Thyroid gland (tissue), 4 donors: ENCODE measurements around the gene PDCD4. TPM values are rescaled to one million over a fixed set of nuclear protein-coding genes. Genes with fewer than 3 reads are reported as not detected.
A peak's percentile ranks its signal among the peaks of the same experiment; 100 is the strongest.

Experiments
- DNase-seq, 2 donors: peaks; one replicate each; pipeline ENCODE4 v3.0.0-alpha.2; 2019
- H3K27ac ChIP-seq, 3 donors: fragments of 200-600 bp; sonication (generic); 1 replicate in 2 of 3; 2 replicates in 1 of 3; pipeline ENCODE4 v1.5.1; 2016 to 2019; ENCODE audit warnings: mild to moderate bottlenecking in 1 of 3, moderate library complexity in 1 of 3
- H3K27me3 ChIP-seq: fragments of 200-600 bp; sonication (generic); one replicate; pipeline ENCODE4 v1.5.1; 2019
- H3K36me3 ChIP-seq, 2 donors: fragments of 200-600 bp; sonication (generic); one replicate each; pipeline ENCODE4 v1.5.1; 2016 to 2019
- H3K4me1 ChIP-seq, 2 donors: fragments of 200-600 bp; sonication (generic); one replicate each; pipeline ENCODE4 v1.5.1; 2017 to 2019
- H3K4me3 ChIP-seq, 3 donors: fragments of 200-600 bp; sonication (generic); replicated peaks in 1 of 3; 1 replicate in 2 of 3; 2 replicates in 1 of 3; pipeline ENCODE4 v1.5.1; 2016; ENCODE audit warnings: mild to moderate bottlenecking in 1 of 3
- H3K9me3 ChIP-seq: fragments of 200-600 bp; sonication (generic); one replicate; pipeline ENCODE4 v1.5.1; 2017
- CTCF ChIP-seq, 6 experiments: fragments of 200-600 bp in 3 of 6; fragments of 450-650 bp in 3 of 6; sonication (generic) in 3 of 6; IDR thresholded peaks; one replicate each; pipeline ENCODE4 v1.5.1; 2016 to 2019; ENCODE audit warnings: antibody characterized with exemption in 6 of 6, mild to moderate bottlenecking in 2 of 6, inconsistent platforms in 1 of 6, moderate library complexity in 1 of 6
- POLR2A ChIP-seq, 2 donors: fragments of 450-650 bp; IDR thresholded peaks; one replicate each; pipeline ENCODE4 v1.6.1; 2017; ENCODE audit warnings: antibody characterized with exemption in 2 of 2, mild to moderate bottlenecking in 2 of 2, moderate library complexity in 1 of 2
- WGBS, 2 donors: methylation state at CpG; one replicate each; pipeline ENCODE4 v1.1.5; 2017; 5-methylcytosine and 5-hydroxymethylcytosine counted together
- intact Hi-C: fragments of 100-400 bp; cut with DNase I; formaldehyde crosslinking; loops from one replicate; pipeline ENCODE4 v1.15.1; 2023
- total RNA-seq, 4 donors: library from RNA; depleted of rRNA; stranded (reverse); fragments of >200 nt; gene quantifications; one replicate each; pipeline ENCODE4 v1.2.3, GENCODE V29; 2016

The PDCD4 gene
- total RNA-seq, 4 donors from 2014 or later: 188 to 340 (median 256) TPM

GRCh38 chr10:110843796-110844616 lies 27.7 kb upstream of the PDCD4 start:
- H3K4me1 ChIP-seq: peaks cover 59 to 72% of the 10 kb centered on the region in 2 donors
- TF ChIP-seq POLR2A (IDR thresholded peaks at IDR 0.05) (no peak), CTCF (IDR thresholded peaks at IDR 0.05) (no peak)
- 84 to 87% methylated on average over 8 of the region's 8 CpGs for WGBS, 2 donors
- DNase-seq: no peak
- H3K4me3 ChIP-seq: no peak overlapping the region
- H3K36me3 ChIP-seq: no peaks in the 10 kb centered on the region
- intact Hi-C loops: no loop called here
- no peaks in the 10 kb centered on the region for H3K9me3 ChIP-seq
- no peaks in the 10 kb centered on the region for H3K27me3 ChIP-seq
- peak overlapping the region; percentile 78 to 91 (median 89) for H3K27ac ChIP-seq

GRCh38 chr10:110844617-110844881 lies 27.2 kb upstream of the PDCD4 start:
- 91 to 98% methylated on average over 4 of the region's 4 CpGs for WGBS, 2 donors
- H3K27ac ChIP-seq: peak overlapping the region in 2 of 3 donors; percentile 89 to 91
- no peak for DNase-seq
- H3K9me3 ChIP-seq: no peaks in the 10 kb centered on the region
- TF ChIP-seq CTCF (IDR thresholded peaks at IDR 0.05): no peak
- no peak overlapping the region for H3K4me3 ChIP-seq
- no peaks in the 10 kb centered on the region for H3K27me3 ChIP-seq
- intact Hi-C loops: no loop called here
- H3K4me1 ChIP-seq: peaks cover 54 to 66% of the 10 kb centered on the region in 2 donors
- H3K36me3 ChIP-seq: no peaks in the 10 kb centered on the region

- Histone ChIP-seq H3K4me3 (no peak overlapping the region), H3K4me1 (peaks cover 50 to 62% of the 10 kb centered on the region in 2 donors), H3K27me3 (no peaks in the 10 kb centered on the region), H3K27ac (peak overlapping the region; percentile 40 to 54 (median 53)), H3K36me3 (no peaks in the 10 kb centered on the region), H3K9me3 (no peaks in the 10 kb centered on the region)
- WGBS, 2 donors: 79 to 86% methylated on average over 1 to 2 of the region's 2 CpGs
- intact Hi-C loops: no loop called here
- TF ChIP-seq POLR2A (IDR thresholded peaks at IDR 0.05) (no peak), CTCF (IDR thresholded peaks at IDR 0.05) (no peak)
- no peak for DNase-seq
Measured at GRCh38 chr10:110845192-110845755, 26.5 kb upstream of the PDCD4 start.

GRCh38 chr10:110845756-110846620 lies 25.7 kb upstream of the PDCD4 start:
- Histone ChIP-seq H3K4me3 (no peak overlapping the region), H3K4me1 (peaks cover 50 to 61% of the 10 kb centered on the region in 2 donors), H3K27ac (peak overlapping the region; percentile 40 to 54 (median 53)), H3K36me3 (no peaks in the 10 kb centered on the region), H3K9me3 (no peaks in the 10 kb centered on the region), H3K27me3 (no peaks in the 10 kb centered on the region)
- TF ChIP-seq CTCF (IDR thresholded peaks at IDR 0.05): no peak
- TF ChIP-seq POLR2A (IDR thresholded peaks at IDR 0.05): no peak
- no peak for DNase-seq
- 65 to 67% methylated on average over 3 of the region's 3 CpGs for WGBS, 2 donors
- intact Hi-C loops: no loop called here
